ENCODE results near the gene ZNF488.

The ZNF488 gene

DNA sequence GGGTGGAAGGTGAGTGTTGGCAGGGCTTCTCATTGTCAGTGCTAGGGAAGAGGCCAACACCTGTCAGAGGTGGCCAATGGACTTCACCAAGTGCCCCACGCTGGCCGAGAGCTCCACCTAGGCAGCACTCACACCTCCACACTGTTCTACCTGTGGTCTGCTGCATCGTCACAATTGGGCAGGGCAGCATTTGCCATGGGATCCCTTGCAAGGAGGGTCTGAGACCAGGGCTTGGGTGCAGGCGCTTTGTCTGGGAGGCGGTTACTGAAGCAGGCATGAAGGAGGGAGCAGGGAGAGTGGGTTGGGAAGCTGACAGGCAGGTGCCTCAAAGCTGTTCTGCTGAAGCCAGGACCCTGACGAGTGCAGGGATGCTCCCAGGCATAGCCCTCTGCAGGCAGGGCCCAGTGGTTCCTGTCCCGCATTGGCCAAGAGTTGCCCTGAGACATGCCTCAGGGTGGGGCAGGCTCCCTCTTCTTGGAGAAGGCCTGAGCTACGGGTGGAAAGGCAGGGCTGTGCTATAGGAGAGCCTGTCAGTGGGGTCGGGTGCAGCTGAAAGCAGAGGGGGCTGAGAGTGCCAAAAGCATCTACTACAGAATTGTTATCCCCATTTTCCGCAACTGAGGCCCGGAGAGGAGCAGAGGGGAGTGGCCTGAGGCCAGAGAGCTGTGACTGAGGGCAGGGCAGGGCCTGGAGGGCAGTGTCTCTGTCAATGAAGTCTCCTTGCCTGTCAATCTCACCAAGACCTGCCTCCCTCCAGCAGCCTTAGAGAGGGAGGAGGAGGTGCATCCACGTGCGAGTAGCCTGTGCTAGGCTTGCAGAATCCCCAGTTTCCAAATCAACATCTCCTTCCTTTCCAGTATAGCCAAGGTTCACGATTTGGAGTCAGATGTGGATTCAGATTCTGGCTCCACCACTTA, 31.9 kb downstream of the ZNF488 start:
- in situ Hi-C loops (cut with MboI; ENCODE audit: low sequenced_read_pairs) = no loop called here

DNA sequence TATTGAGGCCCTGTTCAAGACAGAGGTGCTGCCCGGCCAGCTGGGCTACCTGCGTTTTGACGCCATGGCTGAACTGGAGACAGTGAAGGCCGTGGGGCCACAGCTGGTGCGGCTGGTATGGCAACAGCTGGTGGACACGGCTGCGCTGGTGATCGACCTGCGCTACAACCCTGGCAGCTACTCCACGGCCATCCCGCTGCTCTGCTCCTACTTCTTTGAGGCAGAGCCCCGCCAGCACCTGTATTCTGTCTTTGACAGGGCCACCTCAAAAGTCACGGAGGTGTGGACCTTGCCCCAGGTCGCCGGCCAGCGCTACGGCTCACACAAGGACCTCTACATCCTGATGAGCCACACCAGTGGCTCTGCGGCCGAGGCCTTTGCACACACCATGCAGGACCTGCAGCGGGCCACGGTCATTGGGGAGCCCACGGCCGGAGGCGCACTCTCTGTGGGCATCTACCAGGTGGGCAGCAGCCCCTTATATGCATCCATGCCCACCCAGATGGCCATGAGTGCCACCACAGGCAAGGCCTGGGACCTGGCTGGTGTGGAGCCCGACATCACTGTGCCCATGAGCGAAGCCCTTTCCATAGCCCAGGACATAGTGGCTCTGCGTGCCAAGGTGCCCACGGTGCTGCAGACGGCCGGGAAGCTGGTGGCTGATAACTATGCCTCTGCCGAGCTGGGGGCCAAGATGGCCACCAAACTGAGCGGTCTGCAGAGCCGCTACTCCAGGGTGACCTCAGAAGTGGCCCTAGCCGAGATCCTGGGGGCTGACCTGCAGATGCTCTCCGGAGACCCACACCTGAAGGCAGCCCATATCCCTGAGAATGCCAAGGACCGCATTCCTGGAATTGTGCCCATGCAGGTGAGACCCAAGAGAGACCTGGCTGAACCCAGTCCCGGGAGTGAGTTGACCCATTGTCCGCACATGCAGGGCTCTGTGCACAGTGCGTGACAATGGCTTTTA, 33.1 kb downstream of the ZNF488 start:
- in situ Hi-C loops (cut with MboI; ENCODE audit: low sequenced_read_pairs) = no loop called here

DNA sequence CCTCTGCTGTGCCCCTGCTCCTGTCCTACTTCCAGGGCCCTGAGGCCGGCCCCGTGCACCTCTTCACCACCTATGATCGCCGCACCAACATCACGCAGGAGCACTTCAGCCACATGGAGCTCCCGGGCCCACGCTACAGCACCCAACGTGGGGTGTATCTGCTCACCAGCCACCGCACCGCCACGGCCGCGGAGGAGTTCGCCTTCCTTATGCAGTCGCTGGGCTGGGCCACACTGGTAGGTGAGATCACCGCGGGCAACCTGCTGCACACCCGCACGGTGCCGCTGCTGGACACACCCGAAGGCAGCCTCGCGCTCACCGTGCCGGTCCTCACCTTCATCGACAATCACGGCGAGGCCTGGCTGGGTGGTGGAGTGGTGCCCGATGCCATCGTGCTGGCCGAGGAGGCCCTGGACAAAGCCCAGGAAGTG, 34.1 kb downstream of the ZNF488 start:
- in situ Hi-C loops (cut with MboI; ENCODE audit: low sequenced_read_pairs) = no loop called here

DNA sequence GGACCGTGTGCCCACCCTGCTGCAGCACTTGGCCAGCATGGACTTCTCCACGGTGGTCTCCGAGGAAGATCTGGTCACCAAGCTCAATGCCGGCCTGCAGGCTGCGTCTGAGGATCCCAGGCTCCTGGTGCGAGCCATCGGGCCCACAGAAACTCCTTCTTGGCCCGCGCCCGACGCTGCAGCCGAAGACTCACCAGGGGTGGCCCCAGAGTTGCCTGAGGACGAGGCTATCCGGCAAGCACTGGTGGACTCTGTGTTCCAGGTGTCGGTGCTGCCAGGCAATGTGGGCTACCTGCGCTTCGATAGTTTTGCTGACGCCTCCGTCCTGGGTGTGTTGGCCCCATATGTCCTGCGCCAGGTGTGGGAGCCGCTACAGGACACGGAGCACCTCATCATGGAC, 34.6 kb downstream of the ZNF488 start:
- in situ Hi-C loops (cut with MboI; ENCODE audit: low sequenced_read_pairs) = no loop called here

DNA sequence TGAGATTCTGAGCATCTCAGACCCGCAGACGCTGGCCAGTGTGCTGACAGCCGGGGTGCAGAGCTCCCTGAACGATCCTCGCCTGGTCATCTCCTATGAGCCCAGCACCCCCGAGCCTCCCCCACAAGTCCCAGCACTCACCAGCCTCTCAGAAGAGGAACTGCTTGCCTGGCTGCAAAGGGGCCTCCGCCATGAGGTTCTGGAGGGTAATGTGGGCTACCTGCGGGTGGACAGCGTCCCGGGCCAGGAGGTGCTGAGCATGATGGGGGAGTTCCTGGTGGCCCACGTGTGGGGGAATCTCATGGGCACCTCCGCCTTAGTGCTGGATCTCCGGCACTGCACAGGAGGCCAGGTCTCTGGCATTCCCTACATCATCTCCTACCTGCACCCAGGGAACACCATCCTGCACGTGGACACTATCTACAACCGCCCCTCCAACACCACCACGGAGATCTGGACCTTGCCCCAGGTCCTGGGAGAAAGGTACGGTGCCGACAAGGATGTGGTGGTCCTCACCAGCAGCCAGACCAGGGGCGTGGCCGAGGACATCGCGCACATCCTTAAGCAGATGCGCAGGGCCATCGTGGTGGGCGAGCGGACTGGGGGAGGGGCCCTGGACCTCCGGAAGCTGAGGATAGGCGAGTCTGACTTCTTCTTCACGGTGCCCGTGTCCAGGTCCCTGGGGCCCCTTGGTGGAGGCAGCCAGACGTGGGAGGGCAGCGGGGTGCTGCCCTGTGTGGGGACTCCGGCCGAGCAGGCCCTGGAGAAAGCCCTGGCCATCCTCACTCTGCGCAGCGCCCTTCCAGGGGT, 35.2 kb downstream of the ZNF488 start:
- in situ Hi-C loops (cut with MboI; ENCODE audit: low sequenced_read_pairs) = no loop called here

DNA sequence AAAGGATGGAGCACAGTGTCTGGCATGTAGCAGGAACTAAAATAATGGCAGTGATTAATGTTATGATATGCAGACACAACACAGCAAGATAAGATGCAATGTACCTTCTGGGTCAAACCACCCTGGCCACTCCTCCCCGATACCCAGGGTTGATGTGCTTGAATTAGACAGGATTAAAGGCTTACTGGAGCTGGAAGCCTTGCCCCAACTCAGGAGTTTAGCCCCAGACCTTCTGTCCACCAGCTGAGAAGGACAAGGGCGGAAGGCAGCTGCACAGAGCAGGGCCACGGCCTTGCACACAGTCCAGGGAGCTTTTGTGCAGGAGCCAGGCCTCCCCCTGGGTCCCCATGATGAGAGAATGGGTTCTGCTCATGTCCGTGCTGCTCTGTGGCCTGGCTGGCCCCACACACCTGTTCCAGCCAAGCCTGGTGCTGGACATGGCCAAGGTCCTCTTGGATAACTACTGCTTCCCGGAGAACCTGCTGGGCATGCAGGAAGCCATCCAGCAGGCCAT, 35.9 kb downstream of the ZNF488 start, which contains the start of gene RBP3:
RBP3 (plus strand) TSS at position 226 of the 514 bp plus-strand sequence; CDS start at position 348, 122 bp downstream.
- in situ Hi-C loops (cut with MboI; ENCODE audit: low sequenced_read_pairs) = no loop called here

DNA sequence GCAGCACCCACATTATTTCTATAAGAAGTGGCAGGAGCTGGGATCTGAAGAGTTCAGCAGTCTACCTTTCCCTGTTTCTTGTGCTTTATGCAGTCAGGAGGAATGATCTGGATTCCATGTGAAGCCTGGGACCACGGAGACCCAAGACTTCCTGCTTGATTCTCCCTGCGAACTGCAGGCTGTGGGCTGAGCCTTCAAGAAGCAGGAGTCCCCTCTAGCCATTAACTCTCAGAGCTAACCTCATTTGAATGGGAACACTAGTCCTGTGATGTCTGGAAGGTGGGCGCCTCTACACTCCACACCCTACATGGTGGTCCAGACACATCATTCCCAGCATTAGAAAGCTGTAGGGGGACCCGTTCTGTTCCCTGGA, 36.8 kb downstream of the ZNF488 start:
- in situ Hi-C loops (cut with MboI; ENCODE audit: low sequenced_read_pairs) = no loop called here

DNA sequence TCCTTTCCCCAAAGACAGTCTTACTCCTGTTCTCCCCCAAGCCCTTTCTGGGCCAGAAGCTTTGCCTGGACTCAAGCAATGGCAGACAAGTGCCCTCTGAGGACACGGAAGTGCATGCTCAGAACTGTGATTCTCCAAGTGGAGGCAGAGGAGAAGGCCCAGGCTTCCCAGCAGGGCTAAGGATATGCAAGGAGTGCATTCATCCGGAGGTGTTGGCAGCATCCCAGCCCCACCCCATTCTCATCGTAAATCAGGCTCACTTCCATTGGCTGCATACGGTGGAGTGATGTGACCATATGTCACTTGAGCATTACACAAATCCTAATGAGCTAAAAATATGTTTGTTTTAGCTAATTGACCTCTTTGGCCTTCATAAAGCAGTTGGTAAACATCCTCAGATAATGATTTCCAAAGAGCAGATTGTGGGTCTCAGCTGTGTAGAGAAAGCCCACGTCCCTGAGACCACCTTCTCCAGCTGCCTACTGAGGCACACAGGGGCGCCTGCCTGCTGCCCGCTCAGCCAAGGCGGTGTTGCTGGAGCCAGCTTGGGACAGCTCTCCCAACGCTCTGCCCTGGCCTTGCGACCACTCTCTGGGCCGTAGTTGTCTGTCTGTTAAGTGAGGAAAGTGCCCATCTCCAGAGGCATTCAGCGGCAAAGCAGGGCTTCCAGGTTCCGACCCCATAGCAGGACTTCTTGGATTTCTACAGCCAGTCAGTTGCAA, 37.4 kb downstream of the ZNF488 start:
- in situ Hi-C loops (cut with MboI; ENCODE audit: low sequenced_read_pairs) = no loop called here

DNA sequence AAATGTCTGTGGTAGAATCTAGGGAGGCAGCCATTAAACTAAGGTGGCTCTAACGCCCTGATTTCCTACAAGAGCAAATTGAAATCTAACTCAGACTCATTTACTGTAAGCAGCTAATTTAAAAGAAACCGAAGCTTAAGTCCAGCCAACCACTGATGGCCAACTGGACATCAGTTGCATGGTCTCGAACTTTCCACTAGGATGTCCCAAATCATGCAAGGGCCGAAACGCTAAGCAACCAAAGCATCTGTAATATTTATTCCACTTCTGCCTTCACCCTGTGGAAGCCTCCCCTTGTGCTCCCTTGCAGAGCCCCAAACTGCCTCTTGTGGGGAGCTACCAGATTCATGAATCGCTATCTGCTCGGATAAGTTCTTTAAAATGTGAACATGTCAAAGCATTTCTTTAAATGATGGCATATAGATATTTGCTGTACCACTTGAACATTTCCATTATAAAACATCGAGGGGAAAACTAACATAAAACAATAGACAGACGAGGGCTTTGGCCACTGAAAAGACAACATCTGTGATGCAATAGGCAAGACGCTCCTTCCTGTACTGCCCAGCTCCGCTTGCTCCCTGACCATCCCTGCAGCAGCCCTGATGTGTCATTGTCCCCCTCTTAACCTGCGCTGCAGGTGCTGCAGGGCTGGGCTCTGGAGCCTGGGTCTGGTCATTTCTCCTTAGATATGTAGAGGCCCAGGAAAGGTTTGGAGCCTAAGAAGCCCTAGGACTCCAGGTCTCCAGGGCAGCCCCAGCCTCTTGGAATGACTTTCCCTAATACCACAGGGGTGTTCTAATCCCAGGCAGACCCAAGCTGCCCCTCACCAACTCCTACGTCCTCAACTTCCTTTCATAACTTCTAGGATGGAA, 38.9 kb downstream of the ZNF488 start:
- in situ Hi-C loops (cut with MboI; ENCODE audit: low sequenced_read_pairs) = no loop called here

DNA sequence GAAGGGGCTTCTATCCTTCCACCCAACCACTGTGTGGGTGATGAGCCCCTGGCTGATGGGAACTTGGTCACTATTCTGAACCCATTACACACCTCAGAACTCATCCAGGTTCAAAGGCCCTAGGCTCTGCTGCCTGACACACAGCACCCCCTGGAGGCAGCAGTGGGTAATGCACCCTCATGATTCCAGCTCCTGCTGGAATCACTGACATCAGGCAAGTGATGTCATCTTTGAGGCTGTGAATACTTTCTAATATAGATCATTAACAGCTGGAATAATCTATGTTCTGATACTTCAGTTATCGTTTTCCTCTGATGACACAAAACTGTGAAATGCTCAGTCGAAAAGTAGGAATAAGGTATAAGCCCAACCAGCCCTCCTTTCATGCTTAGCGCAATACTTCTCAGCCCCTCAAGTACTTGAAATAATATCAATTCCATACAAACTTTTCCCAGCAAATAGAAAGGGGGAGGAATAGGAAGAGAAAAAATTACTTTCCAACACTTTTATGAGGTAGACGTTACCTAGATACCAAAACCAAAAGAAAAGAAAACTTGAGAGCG, 43.4 kb downstream of the ZNF488 start:
- in situ Hi-C loops (cut with MboI; ENCODE audit: low sequenced_read_pairs) = no loop called here

DNA sequence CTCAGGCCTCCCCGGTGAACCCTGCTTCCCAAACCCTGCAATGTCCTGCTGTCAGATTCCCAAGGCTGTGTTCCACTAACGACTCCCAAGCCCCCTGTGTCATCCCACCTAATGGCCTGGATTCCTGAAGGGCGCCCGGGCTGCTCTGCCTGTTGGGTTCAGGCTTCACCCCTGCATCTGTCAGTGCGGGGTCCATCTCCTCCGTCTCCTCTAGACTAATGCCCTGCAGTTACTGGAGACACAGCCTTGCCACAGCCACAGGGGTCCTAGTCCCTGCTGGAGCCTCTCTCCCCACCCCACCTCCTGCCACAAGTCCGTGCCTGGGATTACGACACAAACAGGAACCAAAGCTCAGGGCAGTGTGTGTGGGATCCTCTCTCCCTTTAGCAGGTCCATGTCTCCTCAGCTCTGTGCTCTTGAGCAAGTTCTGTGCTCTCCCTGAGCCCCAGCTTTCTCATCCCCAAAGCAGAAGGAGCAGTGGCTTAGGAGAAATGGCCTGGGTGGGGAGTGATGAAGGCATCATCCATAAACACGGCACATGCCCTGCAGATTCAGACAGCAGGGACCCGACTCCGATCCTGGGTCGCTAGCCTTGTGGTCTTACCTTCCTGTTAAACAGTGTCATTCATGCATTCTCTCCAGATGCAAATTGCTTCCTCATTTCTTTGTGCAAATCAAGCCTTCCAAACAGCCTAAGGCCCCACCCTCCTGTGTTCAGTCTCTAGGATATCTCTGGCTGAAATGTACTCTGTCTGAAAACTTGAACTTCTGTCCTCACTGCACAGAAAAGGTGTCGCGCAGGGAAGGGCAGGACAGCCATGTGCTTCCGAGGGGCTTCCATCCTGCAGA, 44.1 kb downstream of the ZNF488 start:
- in situ Hi-C loops (cut with MboI; ENCODE audit: low sequenced_read_pairs) = no loop called here

DNA sequence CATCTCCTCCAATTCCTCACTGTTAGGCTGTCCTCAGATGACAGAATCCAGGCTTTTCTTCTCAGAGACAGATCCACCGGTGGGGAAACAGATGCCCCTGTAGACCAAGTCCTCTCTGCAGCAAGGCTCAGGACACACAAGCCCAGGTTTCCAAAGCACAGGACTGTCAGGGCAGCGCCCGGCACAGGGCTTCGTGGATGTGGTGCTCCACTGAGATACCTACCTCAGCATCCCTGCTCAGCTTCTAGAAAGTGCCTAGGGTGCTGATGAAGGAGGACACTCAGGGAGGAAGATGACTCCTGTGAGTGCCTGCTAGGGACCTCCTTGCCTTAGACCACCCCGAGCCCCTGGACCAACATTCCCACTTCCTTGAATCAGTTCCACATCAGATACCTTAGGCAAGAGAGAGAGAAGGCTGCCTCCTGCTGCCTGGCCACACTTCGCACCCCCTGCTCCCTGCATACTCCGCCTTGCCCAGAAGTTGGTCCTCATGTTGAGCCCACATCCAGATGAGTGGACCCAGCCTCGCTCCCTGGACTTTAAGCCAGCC, 44.8 kb downstream of the ZNF488 start:
- in situ Hi-C loops (cut with MboI; ENCODE audit: low sequenced_read_pairs) = no loop called here

DNA sequence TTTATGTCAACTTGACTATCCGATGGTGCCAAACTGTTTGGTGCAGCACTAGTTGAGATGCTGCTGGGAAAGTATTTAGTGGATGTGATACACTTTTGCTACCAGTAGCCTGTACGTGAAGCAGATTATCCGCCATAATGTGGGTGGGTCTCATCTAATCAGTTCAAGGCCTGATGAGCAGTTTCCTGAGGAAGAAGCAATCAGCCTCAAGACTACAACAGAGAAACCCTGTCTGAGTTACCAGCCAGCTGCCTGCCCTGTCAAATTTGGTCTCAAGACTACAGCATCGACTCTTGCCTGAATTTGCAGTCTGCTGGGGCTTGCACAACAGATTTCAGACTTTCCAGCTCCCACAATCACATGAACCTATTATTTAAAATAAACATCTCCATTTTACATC, 46.8 kb downstream of the ZNF488 start:
- in situ Hi-C loops (cut with MboI; ENCODE audit: low sequenced_read_pairs) = no loop called here

DNA sequence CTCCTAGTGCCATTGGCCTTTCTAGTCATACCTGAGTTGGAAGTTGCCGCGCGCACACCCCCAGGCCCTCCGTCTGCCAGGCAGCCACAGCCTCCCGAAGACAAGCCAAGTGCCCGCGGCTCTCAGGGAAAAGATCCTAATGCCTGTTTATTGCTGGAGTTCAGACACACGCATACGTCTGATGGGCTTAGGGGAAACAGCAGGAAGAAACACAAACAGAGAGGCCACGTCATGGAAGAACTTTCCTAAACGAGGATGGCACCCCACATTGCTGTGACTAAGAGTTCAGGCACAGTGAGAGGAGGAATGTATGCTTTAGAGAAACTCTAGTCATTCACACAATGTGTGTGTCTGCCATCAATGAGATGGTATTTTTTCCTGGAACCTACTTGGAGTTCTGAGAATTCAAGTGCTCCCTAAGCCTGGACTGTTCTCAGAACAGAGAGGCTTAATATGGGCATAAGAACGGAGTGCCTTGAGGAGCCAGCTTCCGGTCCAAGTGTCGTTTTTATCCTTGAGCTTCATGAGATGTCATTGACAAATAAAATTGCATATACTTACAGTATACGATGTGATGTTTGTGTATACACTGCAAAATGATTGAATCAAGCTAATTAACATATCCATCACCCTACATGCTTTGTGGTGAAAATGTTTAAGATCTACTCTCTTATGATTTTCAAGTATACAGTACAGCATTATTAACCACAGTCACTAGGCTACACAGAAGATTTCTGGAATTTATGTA, 47.5 kb downstream of the ZNF488 start:
- in situ Hi-C loops (cut with MboI; ENCODE audit: low sequenced_read_pairs) = no loop called here

DNA sequence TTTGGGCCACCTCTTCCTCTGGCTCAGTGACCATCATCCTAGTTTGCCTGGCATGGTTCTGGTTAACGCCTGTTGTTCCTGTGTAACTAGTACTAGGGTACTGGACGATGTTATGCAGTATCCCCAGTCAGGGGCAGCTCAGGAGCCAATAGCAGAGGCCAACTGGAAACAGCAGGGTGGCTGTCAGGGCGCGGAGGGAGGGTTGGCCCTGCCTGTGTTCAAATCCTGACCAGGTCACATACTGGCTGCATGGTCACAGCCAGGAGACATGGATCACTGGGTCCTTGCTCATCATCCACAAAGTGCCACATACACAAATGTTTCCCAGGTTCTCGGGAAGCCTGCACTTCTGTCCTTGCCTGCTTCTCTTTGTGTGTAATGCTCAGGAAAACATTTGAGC, 48.2 kb downstream of the ZNF488 start:
- in situ Hi-C loops (cut with MboI; ENCODE audit: low sequenced_read_pairs) = no loop called here

DNA sequence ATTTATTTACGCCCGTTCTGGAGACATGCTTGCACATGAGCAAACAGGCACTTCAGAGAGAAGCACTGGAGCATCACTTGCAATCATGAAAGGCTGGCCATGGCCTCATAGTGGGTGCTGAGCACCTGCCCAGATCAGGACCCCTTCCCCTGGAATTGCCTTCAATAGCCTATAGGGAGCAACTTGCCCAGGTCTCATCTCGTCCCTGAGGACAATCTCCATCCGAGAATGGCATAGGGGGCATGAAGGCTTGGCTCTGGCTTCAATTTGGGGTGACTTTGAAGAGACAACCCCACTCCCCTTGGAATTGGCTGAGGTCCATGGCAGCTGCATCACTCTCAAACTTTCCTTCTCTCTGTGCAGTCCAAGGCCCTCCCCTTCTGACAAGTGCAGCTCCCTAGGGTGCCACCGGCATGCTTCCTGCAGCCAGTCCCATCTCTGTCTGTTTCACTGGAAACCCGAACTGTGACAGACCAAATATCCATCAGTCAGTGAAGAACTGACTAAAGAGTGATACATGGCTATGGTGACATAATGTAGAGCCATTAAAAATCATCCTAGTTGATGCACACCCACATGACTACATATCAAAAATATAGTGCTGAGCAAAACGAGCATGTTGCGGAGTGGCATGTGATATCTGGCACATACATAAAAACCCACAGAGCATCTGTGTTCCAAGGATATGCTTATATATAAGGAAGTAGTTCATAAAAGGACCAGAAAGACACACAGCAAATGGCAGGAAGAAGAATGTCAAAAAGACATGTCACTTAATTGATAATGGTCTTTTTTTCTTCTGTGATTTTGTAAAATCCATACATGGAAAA, 49.4 kb downstream of the ZNF488 start:
- in situ Hi-C loops (cut with MboI; ENCODE audit: low sequenced_read_pairs) = no loop called here

Measured in HL-60/S4 treated with retinoic acid at 250 ng/mL for 4 days and 3 days (cell line).